ENCODE measurements around the gene GPC3.

Gene GPC3

GRCh38 chrX:133884430-133885394 is 100.7 kb downstream of the GPC3 start:
- DNase-seq (ENCODE audit: low spot score): no peak

DNA sequence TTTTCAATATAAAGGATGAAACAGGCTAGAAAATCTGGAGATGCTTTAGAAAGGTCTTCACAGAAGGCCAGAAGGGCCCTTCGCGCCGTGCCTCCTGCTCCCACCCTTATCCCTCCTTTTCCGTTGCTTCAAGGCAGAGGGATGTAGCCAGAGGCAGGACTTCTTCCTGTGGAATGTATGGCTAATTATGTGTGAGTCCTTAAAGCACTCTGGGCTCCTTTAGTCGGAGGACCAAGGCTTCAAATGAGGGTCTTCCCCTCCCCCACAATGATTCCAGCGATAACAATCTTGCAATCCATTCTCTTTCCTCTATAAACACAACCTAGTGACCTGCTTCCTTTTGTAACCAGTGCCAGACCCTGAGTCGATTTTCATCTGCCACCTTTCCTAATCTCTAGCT is 103.5 kb downstream of the GPC3 start:
- no peak for DNase-seq (ENCODE audit: low spot score)

GRCh38 chrX:133881007-133881406 is 104.4 kb downstream of the GPC3 start:
- DNase-seq (ENCODE audit: low spot score): no peak

- DNase-seq (ENCODE audit: low spot score): no peak
These were observed 105.4 kb downstream of the GPC3 start for GRCh38 chrX:133880032-133880443.

GRCh38 chrX:133878710-133879109 is 106.7 kb downstream of the GPC3 start:
- DNase-seq (ENCODE audit: low spot score): no peak

DNA sequence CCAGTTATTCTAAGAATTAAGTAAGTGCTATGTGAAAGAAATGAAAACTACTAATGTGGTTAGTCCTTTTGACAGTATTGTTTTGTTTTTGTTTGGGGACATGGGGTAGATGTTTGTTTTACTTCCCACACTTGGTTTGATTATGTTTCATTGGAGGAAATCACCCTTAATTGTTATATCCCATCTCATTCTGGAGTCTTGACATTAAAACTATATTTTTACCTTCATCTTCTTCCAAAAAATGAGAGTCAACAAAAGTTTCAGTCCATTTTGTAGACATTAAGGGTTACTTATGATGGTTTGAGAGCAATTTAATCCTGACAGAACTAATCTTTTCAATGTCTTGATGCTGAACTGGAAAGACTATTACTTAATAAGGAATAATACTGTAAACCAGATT is 108.7 kb downstream of the GPC3 start:
- no peak for DNase-seq (ENCODE audit: low spot score)

GRCh38 chrX:133869270-133869669 is 116.1 kb downstream of the GPC3 start:
- DNase-seq (ENCODE audit: low spot score): no peak

DNA sequence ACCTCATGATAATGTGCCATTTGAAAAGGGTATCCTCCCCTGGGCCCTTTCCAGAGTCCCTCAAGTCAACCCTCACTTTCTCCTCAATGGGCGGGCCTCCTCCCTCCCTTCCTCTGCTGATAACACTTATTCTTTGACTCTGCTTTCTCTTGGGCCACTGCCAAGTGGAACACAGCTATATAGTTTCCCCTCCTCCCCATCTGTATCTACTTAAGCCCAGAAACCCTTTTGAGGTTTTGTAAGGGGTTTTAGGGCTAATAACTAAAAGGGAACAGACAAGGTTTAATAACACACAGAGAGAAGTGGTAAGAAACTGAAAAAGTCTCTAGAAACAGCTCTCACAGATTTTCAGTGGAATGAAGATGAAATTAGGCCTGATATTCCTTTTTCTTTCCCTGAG is 116.7 kb downstream of the GPC3 start:
- DNase-seq (ENCODE audit: low spot score): no peak

GRCh38 chrX:133868250-133868649 is 117.1 kb downstream of the GPC3 start:
- DNase-seq (ENCODE audit: low spot score): no peak

DNA sequence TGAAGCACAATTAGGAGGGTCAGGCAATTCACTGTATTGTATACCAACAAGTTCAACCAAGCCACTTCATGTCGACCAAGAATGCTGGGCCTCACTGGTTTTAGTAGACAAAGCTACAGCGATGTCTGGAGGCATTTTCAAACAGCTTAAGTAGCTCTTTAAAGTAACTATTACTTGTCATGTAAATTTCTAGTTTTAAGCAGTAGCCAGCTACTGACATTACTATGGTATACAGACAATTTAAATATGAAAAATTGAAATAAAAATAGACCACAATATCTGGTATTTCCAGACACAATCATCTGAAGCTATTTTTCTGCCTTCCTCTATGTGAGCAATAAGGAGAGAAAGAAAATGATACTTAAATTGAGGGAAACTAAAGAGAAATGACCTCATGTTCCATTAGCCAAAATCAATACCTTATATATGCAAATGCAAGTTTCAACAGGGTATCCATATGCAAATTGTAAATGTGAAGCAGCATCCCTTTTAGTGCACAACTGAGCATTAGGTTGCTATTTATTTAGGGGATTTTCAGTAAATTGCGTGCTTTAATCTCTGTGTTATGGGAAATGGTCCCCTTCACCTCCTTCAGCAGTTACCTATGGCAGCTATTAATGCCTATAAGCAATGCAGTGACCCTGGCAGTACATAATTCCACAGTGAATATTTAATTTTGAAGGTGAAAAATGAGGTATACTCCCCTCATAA is 119.5 kb downstream of the GPC3 start:
- DNase-seq (ENCODE audit: low spot score): no peak

DNA sequence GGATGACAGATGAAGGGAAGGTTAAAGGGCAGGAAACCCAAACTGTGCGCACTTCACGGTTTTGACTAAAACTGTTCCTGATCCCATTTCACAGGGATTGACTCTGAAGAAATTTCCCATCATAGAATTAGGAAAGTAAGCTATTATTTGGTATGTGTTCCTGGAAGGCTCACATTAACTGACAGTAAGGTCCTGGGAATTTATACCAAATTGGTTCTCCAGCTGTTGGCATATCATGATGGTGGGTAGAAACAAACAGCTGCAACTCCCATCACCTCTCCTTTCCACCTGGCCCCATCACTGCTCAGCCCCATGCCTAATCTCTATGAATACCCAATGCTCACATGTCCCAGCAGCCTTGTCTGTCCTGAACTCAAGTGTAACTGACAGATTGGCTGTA is 121.2 kb downstream of the GPC3 start:
- no peak for DNase-seq (ENCODE audit: low spot score)

- DNase-seq (ENCODE audit: low spot score): no peak
These were observed 125.5 kb downstream of the GPC3 start for GRCh38 chrX:133859860-133860259.

DNA sequence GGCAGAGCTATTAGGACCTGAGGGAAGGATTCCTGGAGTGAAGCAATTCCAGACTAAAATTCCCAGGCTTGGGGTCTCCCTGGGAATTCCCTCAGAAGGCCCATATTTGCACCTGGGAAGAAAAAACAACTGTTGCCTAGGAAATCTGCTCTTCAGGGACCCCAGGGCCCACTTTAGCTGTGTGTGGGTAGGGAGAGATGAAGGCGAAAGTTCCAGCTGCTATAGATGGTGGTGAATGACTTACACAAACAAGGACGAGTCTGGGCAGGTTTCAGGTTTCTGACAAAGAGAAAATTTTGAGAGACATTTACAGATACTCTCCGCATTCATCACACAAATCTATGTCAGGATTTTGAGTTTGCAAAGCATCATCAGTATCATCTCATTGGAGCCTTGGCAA is 126.1 kb downstream of the GPC3 start:
- DNase-seq (ENCODE audit: low spot score): no peak

GRCh38 chrX:133857640-133858269 is 127.6 kb downstream of the GPC3 start:
- no peak for DNase-seq (ENCODE audit: low spot score)

DNA sequence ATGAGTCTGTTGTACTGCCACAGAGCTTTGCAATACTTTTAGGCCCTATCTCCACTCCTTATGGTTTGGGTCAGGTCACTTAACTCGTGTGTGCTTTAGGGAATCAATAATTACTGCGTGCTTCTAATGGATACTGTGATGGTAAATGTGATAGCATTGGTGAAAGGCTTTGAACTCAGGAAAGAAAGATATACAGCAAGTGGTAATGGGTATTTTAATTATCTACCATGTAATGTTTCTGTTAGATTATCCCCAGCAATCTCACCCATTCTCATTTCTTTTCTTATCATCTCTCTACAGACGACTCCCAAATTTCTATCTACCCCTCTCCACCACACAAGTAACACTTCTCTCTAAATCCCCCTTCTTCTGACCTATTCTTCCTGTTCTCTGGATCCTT is 128.6 kb downstream of the GPC3 start:
- DNase-seq (ENCODE audit: low spot score): no peak

- no peak for DNase-seq (ENCODE audit: low spot score)
These were observed 131.1 kb downstream of the GPC3 start for GRCh38 chrX:133854290-133854689.

- no peak for DNase-seq (ENCODE audit: low spot score)
These were observed 132.5 kb downstream of the GPC3 start for GRCh38 chrX:133852837-133853356.

DNA sequence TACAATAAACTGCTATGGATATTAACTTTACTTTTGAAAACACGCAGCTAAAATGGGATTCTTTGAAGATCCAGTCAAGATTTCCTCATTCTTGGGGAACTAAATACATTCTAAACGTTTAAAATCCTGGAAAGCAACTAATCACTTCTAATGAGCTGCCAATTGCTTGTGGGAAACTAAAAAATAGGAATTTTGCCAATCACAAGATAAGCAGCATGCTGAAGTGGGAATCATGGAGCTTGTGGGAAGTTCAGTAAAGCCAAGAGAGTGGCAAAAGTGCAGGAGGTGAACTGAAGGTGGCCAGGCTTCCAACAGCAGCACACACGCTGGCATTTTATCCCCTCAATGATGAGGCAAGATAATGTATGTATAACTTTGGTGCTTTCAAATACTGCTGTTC is 133.0 kb downstream of the GPC3 start:
- no peak for DNase-seq (ENCODE audit: low spot score)

DNA sequence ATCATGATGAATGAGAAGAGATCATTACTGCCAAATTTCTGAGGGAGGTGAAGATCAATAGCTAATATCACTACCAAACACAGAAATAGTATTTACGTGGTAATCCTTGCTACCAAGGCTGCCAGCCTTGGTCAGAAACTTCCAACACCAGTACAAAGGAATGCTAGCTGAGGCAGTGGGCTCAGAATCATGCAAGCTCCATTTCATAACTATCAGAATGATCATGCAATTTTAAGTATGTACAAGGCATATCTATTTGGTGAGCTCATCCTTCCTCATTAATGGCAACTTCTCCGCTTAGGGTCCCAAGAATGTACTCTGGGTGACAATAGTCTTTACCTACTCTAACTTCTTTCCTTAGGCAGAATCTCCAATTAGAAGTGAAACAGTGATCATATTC is 135.0 kb downstream of the GPC3 start:
- no peak for DNase-seq (ENCODE audit: low spot score)

GRCh38 chrX:133849676-133850075 is 135.7 kb downstream of the GPC3 start:
- DNase-seq (ENCODE audit: low spot score): no peak

DNA sequence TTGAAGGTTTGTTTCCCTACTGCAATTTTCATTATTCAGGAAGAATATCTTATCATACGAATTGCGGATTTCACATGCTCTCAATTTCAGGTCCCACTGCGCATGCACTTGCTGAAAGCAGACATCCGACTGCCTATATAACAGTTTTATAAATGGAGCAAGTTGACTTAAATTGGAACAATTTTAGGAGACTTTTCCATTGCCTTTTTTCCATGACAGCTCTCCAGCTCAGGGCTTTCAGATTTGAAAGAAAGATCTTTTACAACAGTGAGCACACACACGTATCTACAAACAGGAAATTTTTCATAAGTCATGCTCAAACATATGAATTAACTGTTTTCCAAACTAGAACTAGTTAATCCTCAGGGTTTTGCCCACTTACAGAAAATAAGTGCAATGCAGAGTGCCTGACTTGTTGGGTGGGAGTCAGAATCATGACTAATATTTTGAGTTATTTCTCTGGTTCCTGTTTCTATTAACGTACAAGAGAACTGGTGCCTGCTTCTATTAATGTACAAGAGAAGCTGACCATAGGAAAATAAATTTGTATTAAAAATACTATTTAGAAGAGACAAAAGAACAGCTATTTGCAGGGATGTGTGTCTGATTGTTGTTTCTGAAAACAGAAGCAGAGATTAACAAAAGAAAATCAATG is 137.9 kb downstream of the GPC3 start:
- no peak for DNase-seq (ENCODE audit: low spot score)

GRCh38 chrX:133846311-133846710 is 139.1 kb downstream of the GPC3 start:
- no peak for DNase-seq (ENCODE audit: low spot score)
